ENCODE data around the gene GALR1.

GALR1 gene, protein sequence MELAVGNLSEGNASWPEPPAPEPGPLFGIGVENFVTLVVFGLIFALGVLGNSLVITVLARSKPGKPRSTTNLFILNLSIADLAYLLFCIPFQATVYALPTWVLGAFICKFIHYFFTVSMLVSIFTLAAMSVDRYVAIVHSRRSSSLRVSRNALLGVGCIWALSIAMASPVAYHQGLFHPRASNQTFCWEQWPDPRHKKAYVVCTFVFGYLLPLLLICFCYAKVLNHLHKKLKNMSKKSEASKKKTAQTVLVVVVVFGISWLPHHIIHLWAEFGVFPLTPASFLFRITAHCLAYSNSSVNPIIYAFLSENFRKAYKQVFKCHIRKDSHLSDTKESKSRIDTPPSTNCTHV

GRCh38 chr18:77249569-77250500, at the start of gene GALR1:
GALR1 (plus strand) TSS chr18:77249848; CDS start chr18:77250549, 701 bp downstream.
- H3K27me3 ChIP-seq (replicated peaks; ENCODE audit: control insufficient read depth, insufficient read depth, low read length) = no peaks in the 10 kb centered on the region
- TF ChIP-seq CTCF (IDR thresholded peaks at IDR 0.05; ENCODE audit: insufficient read depth, low read length, poor library complexity, severe bottlenecking) = no peak
- H3K4me3 ChIP-seq (replicated peaks; ENCODE audit: low read depth, low read length) = no peak within 1 kb of the TSS

GRCh38 chr18:77201506-77201905, 48.1 kb upstream of the GALR1 start:
- no peak for TF ChIP-seq CTCF (IDR thresholded peaks at IDR 0.05; ENCODE audit: insufficient read depth, low read length, poor library complexity, severe bottlenecking)
- no peak for DNase-seq (ENCODE audit: extremely low read depth, insufficient read length)
- no peak overlapping the region for H3K4me3 ChIP-seq (replicated peaks; ENCODE audit: low read depth, low read length)
- no peaks in the 10 kb centered on the region for H3K27me3 ChIP-seq (replicated peaks; ENCODE audit: control insufficient read depth, insufficient read depth, low read length)
- H3K36me3 ChIP-seq (ENCODE audit: control insufficient read depth, insufficient read depth, low read length) = no peaks in the 10 kb centered on the region

More at GRCh38 chr18:77249569-77250500, at the start of gene GALR1:
- DNase-seq (ENCODE audit: extremely low read depth, insufficient read length) = peak; percentile 11
- H3K36me3 ChIP-seq (ENCODE audit: control insufficient read depth, insufficient read depth, low read length) = no peaks in the 10 kb centered on the region

DNA sequence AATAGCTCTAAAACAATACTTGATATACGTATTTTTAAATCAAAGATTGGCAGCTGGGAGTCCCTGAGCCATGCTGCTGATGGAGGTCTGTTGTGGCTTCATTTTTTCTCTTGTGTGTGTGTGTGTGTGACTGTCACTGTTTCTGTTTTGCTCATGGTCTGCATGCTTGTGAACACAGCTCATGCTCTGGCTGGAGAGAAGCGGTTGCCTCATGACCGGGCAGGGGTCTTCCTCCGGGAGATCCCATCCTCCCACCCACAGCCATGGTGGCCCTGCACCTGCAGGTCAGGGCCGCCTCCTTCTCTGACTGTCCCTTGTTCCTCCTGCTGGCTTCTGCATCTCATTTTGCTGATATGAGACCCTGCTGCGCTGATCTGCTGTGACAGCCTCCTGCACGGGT, 47.3 kb upstream of the GALR1 start:
- no peaks in the 10 kb centered on the region for H3K36me3 ChIP-seq (ENCODE audit: control insufficient read depth, insufficient read depth, low read length)
- no peak overlapping the region for H3K4me3 ChIP-seq (replicated peaks; ENCODE audit: low read depth, low read length)
- no peak for TF ChIP-seq CTCF (IDR thresholded peaks at IDR 0.05; ENCODE audit: insufficient read depth, low read length, poor library complexity, severe bottlenecking)
- H3K27me3 ChIP-seq (replicated peaks; ENCODE audit: control insufficient read depth, insufficient read depth, low read length) = no peaks in the 10 kb centered on the region
- no peak for DNase-seq (ENCODE audit: extremely low read depth, insufficient read length)

GRCh38 chr18:77203071-77203470, 46.6 kb upstream of the GALR1 start:
- no peaks in the 10 kb centered on the region for H3K36me3 ChIP-seq (ENCODE audit: control insufficient read depth, insufficient read depth, low read length)
- DNase-seq (ENCODE audit: extremely low read depth, insufficient read length) = no peak
- H3K4me3 ChIP-seq (replicated peaks; ENCODE audit: low read depth, low read length) = no peak overlapping the region
- no peak for TF ChIP-seq CTCF (IDR thresholded peaks at IDR 0.05; ENCODE audit: insufficient read depth, low read length, poor library complexity, severe bottlenecking)
- no peaks in the 10 kb centered on the region for H3K27me3 ChIP-seq (replicated peaks; ENCODE audit: control insufficient read depth, insufficient read depth, low read length)

GRCh38 chr18:77203851-77204250, 45.8 kb upstream of the GALR1 start:
- Histone ChIP-seq H3K36me3 (ENCODE audit: control insufficient read depth, insufficient read depth, low read length) (no peaks in the 10 kb centered on the region), H3K27me3 (replicated peaks; ENCODE audit: control insufficient read depth, insufficient read depth, low read length) (no peaks in the 10 kb centered on the region), H3K4me3 (replicated peaks; ENCODE audit: low read depth, low read length) (no peak overlapping the region)
- no peak for DNase-seq (ENCODE audit: extremely low read depth, insufficient read length)
- no peak for TF ChIP-seq CTCF (IDR thresholded peaks at IDR 0.05; ENCODE audit: insufficient read depth, low read length, poor library complexity, severe bottlenecking)
